GM12801 (cell line): ENCODE results near the gene TOLLIP.

Source experiments
- TF ChIP-seq, protein P1 (sequence below): IDR thresholded peaks from one replicate; pipeline ENCODE4 v1.5.1; 2011; ENCODE audit warnings: control low read depth; ENCODE audit not compliant: insufficient read length; ENCODE audit errors: extremely low read depth

TOLLIP gene

DNA sequence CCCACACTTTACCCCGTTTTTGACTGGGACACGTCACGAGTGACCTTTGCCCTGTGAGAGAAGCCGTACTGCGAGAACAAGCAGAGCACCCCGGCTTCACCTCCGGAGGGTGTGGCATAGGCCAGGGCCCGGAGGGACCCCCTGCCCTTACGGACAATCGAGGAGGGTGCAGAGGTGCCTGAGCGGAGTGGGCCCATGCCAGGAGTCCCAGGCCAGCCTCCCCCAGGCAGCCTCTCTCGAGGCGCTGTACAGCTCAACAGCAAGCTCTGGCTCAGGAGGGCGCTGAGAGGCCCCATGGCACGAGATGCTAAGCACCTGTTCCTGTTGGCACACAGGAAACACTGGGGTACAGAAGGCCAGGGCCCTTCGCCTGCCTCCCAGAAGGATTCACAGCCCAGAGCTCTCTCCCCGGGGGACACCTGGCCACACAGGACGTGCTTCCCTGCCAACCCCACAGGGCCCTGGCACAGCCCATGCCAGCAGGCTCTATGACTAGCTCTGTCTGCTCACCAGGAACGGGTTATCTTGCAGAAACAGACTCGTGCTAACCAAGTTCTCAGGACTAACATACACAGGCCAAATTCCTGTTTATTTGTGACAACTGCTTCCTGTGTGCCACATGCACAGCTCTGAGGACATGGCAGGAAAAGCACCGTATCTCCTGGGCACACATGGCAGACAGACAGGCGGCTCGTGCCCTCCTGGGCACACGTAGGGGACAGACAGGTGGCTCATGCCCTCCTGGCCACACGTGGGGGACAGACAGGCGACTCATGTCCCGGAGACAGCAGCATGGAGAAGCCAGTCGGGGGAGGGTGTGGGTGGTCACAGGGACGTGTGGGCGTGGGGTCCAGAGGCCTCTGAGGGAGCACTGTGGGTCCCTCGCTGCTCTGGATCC, 11.6 kb downstream of the TOLLIP start:
- TF ChIP-seq, protein P1, sequence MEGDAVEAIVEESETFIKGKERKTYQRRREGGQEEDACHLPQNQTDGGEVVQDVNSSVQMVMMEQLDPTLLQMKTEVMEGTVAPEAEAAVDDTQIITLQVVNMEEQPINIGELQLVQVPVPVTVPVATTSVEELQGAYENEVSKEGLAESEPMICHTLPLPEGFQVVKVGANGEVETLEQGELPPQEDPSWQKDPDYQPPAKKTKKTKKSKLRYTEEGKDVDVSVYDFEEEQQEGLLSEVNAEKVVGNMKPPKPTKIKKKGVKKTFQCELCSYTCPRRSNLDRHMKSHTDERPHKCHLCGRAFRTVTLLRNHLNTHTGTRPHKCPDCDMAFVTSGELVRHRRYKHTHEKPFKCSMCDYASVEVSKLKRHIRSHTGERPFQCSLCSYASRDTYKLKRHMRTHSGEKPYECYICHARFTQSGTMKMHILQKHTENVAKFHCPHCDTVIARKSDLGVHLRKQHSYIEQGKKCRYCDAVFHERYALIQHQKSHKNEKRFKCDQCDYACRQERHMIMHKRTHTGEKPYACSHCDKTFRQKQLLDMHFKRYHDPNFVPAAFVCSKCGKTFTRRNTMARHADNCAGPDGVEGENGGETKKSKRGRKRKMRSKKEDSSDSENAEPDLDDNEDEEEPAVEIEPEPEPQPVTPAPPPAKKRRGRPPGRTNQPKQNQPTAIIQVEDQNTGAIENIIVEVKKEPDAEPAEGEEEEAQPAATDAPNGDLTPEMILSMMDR = no peak

DNA sequence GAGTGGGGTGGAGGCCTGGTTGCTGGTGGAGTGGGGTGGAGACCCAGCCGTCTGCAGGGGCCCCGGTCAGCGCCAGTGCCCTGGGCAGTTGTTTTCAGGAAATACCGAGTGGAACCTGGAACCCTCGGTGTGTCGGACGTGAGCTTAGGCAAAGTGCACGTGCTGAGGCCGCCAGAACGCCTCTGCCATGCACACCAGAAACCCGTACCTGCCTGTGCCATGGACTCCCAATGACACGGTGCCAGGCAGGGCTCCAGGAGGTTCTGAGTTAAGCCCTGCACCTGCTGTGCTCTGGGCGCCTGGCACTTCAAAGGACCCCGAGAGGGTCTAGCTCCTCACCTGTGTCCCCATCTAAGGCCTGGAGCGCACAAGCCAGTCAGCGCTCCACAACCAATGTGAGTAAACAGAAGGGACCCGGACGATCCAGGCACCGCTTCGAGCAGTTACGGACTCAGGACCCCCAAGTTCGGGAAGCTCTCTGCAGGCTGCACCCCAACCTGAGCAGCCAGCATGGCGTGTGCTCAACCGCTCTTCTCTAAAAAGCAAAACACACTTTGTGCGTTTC, 12.3 kb downstream of the TOLLIP start:
- TF ChIP-seq, protein P1 = no peak

DNA sequence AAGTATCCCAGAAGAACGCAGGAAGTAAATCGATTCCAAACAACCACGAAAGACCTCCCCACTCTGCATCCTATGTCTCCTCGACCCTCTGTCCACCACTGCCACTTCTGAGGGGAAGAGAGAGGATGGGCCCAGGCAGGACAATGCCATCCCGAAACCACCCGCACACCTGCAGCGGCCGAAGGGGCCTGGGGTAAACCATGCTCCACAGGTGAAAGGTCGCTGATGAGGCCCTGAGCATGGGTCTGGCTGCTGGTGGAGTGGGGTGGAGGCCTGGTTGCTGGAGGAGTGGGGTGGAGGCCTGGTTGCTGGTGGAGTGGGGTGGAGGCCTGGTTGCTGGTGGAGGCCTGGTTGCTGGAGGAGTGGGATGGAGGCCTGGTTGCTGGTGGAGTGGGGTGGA, 13.1 kb downstream of the TOLLIP start:
- TF ChIP-seq, protein P1 = no peak

DNA sequence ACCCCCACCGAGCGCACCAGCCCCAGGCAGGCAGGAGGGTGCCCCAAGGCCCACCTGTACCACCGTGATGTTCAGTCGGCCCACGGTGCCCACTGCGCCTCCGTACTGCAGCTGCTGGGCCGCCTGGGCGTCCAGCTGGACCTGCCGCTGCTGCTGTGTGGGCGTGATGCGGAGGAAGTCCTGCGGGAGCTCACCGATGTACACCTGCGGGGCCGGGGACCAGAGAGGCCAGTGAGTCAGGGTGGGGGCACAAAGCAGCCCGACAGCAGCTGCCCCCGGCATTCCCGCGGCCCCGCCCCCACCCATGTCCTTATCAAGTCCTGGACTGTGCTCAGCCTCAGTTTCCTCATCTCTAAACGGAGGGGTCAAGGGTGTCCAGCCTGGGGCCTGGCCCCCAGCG, 13.8 kb downstream of the TOLLIP start:
- TF ChIP-seq, protein P1 = no peak

DNA sequence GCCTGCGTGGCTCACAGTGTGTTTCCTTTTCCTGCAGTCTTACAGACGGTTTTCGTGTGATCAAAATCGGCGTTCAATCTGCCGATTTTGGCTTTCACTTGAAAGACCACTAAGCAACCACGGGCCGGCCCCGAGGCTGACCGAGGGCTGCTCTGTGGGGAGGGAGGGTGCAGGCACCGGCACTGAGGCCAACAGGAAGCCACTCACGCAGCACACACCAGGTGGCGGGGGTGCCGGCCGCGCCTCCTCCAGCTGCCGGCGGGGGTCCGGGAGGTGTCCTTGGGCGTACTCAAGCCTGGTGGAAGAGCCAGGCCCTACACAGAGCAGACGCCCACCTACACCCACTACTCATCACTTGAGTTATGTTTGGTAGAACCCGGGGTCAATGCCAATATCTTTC, 14.3 kb downstream of the TOLLIP start:
- TF ChIP-seq, protein P1 = no peak

DNA sequence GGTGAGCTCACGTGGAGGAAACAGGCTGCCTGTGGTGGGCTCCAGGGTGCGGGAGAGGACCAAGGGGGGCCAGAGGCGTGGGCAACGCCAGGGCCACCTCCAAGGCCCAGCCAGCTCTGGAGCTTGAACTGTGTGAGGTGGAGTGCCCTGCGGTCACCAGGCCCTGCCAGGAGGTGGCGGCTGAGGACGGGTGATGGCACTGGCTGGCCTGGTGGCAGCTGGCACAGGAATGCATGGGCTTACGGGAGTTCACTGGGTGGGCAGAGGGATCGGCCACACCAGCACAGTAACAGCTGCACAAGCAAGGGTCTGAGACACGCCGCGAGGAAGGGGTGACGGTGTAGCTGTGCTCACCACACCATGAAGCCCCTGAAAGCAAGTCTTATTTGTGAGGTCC, 15.8 kb downstream of the TOLLIP start:
- TF ChIP-seq, protein P1 = no peak

DNA sequence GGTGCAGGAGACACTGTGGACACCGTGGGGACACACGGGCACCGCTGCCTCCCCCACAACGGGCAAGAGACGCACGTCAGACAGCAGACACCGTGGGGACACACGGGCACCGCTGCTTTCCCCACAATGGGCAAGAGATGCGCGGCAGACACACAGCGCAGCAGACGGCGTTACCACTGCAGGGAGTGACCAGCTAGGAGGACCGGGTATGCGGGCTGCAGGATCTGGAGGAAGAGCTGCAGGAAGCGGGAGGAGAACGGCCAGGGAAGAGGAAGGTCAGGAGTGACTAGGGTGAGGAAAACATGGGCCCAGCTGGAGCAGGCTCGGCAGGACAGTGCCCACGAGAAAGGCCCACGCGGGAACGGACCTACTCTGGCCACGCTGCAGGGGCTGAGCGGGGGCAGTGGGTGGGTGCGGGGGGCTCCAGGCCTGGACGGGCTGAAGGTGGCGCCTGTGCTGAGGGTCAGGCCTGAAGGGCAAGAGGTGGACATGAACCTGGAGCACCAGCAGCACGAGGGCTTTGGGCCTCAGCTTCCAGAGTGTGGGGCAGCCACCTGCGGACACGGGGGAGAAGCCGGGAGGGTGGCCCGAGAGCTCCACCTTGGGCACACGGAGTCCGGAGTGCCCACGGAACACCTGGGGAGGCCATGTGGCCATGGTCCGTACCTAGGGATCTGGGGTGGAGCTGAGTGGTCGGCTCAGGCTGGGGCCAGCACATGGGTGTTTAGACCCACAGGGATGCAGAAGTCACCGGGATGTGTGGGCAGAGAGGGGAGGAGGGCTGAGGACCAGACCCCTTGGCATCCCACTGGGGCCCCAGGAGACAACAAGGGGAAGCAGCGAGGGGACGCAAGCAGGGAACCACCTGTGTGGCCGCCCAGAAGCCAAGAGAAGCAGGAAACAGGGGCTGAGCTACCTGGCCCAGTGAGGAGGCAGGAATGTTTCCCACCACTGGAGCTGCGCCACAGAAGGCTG, 16.5 kb downstream of the TOLLIP start:
- TF ChIP-seq, protein P1 = no peak
